ENCODE data around the gene COPS8. TPM values are rescaled to one million over a fixed set of nuclear protein-coding genes. Genes with fewer than 3 reads are reported as not detected.
A peak's percentile ranks its signal among the peaks of the same experiment; 100 is the strongest.

COPS8 gene
- total RNA-seq, 1 experiment from 2014 or later, result 249 TPM

DNA sequence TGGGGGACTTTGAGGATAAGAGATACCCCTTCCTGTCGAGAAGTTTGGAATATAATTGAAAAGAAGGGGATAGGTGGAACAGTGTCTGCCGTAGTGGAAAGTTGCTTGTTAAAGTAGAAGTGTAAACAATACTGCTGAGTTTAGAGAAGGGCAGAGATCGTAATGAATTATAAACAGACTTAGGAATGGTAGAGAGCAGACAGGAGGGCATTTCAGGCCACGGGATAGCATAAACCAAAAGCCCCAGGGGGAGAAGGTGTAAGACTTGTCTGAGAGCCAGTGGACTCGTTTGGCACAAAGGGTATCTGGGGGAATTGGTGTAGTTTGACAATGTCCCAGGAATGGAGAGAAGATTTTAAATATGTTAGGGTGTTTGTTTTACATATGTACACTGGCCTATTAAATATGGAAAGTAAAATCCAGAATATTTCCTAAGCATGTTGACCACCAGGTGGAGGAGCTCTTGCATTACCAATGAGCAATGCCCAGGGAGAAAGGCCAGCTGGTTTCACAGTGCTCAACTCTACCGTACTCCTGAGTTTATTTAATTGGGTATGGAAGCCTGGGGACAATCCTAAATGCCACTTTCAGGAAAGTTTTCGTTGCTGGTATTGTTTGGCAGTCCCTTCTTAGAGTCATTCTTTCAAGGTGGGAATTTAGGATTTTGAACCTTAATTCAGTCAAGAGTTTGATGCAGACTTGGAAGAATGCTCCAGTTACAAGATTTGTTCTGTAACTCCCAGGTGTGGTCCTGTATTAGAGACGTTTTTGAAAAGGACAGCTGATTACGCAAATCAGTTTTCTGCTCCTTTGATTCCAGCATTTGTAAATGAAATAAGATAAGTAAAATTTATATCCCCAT lies 7.5 kb downstream of the COPS8 start:
- CTCF ChIA-PET, result interaction anchor here (0.6 to 1.3 kb wide), 7 partner anchors 15 to 479 kb away, joined by 3 to 5 read pairs (median 4); no protein-coding TSS in a partner anchor
- Mint-ChIP-seq H3K4me1 (ENCODE audit: insufficient read depth, unreplicated experiment) (peaks cover 62% of the 10 kb centered on the region), H3K27ac (ENCODE audit: low read depth, unreplicated experiment) (peak overlapping the region; percentile 94), H3K27me3 (ENCODE audit: insufficient read depth, unreplicated experiment) (no peaks in the 10 kb centered on the region), H3K36me3 (ENCODE audit: insufficient read depth, unreplicated experiment) (peaks cover 83% of the 10 kb centered on the region), H3K4me3 (ENCODE audit: unreplicated experiment) (peak overlapping the region; percentile 99), H3K9me3 (ENCODE audit: unreplicated experiment) (no peaks in the 10 kb centered on the region)
- POLR2A ChIA-PET, result interaction anchor here (0.6 to 6.0 kb wide), 20 partner anchors 6 to 480 kb away, joined by 3 to 226 read pairs (median 4); partner anchors contain the start of gene COPS8
- TF ChIP-seq, protein P1, sequence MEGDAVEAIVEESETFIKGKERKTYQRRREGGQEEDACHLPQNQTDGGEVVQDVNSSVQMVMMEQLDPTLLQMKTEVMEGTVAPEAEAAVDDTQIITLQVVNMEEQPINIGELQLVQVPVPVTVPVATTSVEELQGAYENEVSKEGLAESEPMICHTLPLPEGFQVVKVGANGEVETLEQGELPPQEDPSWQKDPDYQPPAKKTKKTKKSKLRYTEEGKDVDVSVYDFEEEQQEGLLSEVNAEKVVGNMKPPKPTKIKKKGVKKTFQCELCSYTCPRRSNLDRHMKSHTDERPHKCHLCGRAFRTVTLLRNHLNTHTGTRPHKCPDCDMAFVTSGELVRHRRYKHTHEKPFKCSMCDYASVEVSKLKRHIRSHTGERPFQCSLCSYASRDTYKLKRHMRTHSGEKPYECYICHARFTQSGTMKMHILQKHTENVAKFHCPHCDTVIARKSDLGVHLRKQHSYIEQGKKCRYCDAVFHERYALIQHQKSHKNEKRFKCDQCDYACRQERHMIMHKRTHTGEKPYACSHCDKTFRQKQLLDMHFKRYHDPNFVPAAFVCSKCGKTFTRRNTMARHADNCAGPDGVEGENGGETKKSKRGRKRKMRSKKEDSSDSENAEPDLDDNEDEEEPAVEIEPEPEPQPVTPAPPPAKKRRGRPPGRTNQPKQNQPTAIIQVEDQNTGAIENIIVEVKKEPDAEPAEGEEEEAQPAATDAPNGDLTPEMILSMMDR (IDR thresholded peaks at IDR 0.05; ENCODE audit: unreplicated experiment), result peak; percentile 72
- peak; percentile 86 for DNase-seq (ENCODE audit: unreplicated experiment)
- BruUV-seq (replicated peaks), result no TSS peak
- intact Hi-C loops (cut with micrococcal nuclease), result loop anchor here (1.0 to 10.0 kb wide), 7 partner anchors 36 to 482 kb away; no protein-coding TSS in a partner anchor

GRCh38 chr2:237096201-237096600 lies 10.5 kb downstream of the COPS8 start:
- TF ChIP-seq, protein P1 (IDR thresholded peaks at IDR 0.05; ENCODE audit: unreplicated experiment), result no peak
- H3K36me3 Mint-ChIP-seq (ENCODE audit: insufficient read depth, unreplicated experiment), result peaks cover 83% of the 10 kb centered on the region
- DNase-seq (ENCODE audit: unreplicated experiment), result peak; percentile 77
- peak overlapping the region; percentile 94 for H3K27ac Mint-ChIP-seq (ENCODE audit: low read depth, unreplicated experiment)
- intact Hi-C loops (cut with micrococcal nuclease), result loop anchor here (5.0 to 10.0 kb wide), 2 partner anchors 46 to 199 kb away; no protein-coding TSS in a partner anchor
- ChIA-PET POLR2A (interaction anchor here (0.6 to 6.0 kb wide), 13 partner anchors 9 to 596 kb away, joined by 3 to 226 read pairs (median 4); partner anchors contain the start of gene COPS8), CTCF (interaction anchor here (0.6 to 2.2 kb wide), 7 partner anchors 10 to 1206 kb away, joined by 3 to 8 read pairs (median 4); no protein-coding TSS in a partner anchor)
- H3K4me3 Mint-ChIP-seq (ENCODE audit: unreplicated experiment), result peak overlapping the region; percentile 17
- H3K4me1 Mint-ChIP-seq (ENCODE audit: insufficient read depth, unreplicated experiment), result peaks cover 58% of the 10 kb centered on the region
- no peaks in the 10 kb centered on the region for H3K27me3 Mint-ChIP-seq (ENCODE audit: insufficient read depth, unreplicated experiment)
- H3K9me3 Mint-ChIP-seq (ENCODE audit: unreplicated experiment), result no peaks in the 10 kb centered on the region
- BruUV-seq (replicated peaks), result no TSS peak

DNA sequence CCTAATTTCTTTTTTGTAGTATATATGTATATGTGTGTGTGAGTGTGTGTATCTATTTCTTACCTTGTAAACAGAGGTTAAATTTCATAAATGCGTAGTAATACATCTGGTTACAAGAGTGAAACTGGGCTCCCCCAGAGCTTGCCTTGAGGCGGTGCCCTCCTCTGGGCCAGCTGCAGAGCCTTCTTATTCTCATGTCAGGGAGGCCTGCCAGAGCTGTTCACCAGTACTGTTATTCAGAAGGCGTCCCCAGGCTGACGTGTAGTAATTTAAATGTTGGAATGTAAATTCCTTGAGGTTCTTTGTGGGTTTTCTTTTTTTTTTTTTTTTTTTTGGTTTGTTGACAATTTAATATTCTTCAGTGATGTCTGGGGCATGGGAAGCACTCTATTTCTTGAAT lies 11.2 kb downstream of the COPS8 start:
- DNase-seq (ENCODE audit: unreplicated experiment), result peak; percentile 84
- intact Hi-C loops (cut with micrococcal nuclease), result loop anchor here (5.0 to 10.0 kb wide), 2 partner anchors 45 to 198 kb away; no protein-coding TSS in a partner anchor
- no peaks in the 10 kb centered on the region for H3K9me3 Mint-ChIP-seq (ENCODE audit: unreplicated experiment)
- CTCF ChIA-PET, result interaction anchor here (0.6 to 2.2 kb wide), 8 partner anchors 10 to 1601 kb away, joined by 3 to 8 read pairs (median 4); no protein-coding TSS in a partner anchor
- POLR2A ChIA-PET, result interaction anchor here (0.6 to 6.0 kb wide), 18 partner anchors 9 to 475 kb away, joined by 3 to 226 read pairs (median 4); partner anchors contain the start of gene COPS8
- H3K4me3 Mint-ChIP-seq (ENCODE audit: unreplicated experiment), result peak overlapping the region; percentile 56
- no peaks in the 10 kb centered on the region for H3K27me3 Mint-ChIP-seq (ENCODE audit: insufficient read depth, unreplicated experiment)
- H3K4me1 Mint-ChIP-seq (ENCODE audit: insufficient read depth, unreplicated experiment), result peaks cover 51% of the 10 kb centered on the region
- peak overlapping the region; percentile 94 for H3K27ac Mint-ChIP-seq (ENCODE audit: low read depth, unreplicated experiment)
- H3K36me3 Mint-ChIP-seq (ENCODE audit: insufficient read depth, unreplicated experiment), result peaks cover 90% of the 10 kb centered on the region
- BruUV-seq (replicated peaks), result no TSS peak
- TF ChIP-seq, protein P1 (IDR thresholded peaks at IDR 0.05; ENCODE audit: unreplicated experiment), result no peak

All from MCF 10A (cell line).